ENCODE data around the gene ACTMAP. TPM values are rescaled to one million over a fixed set of nuclear protein-coding genes. Genes with fewer than 3 reads are reported as not detected.
A peak's percentile ranks its signal among the peaks of the same experiment; 100 is the strongest.

ACTMAP gene
- total RNA-seq, 1 experiment from 2014 or later, result 5.5 TPM

GRCh38 chr19:40745402-40745780 is 4.9 kb downstream of the ACTMAP start:
- TF ChIP-seq POLR2AphosphoS5 (IDR thresholded peaks at IDR 0.05; ENCODE audit: low read depth, low read length), result no peak
- TF ChIP-seq REST (IDR thresholded peaks at IDR 0.05; ENCODE audit: insufficient read depth in 1 of 2, low read depth in 2 of 2, low read length in 1 of 2), result no peak
- no peak for TF ChIP-seq SIN3A (IDR thresholded peaks at IDR 0.05; ENCODE audit: borderline replicate concordance, insufficient read depth, low read depth, low read length)
- TF ChIP-seq TCF7L2 (IDR thresholded peaks at IDR 0.05; ENCODE audit: low read depth, low read length), result no peak
- TF ChIP-seq CTCF (IDR thresholded peaks at IDR 0.05), result no peak
- no peaks in the 10 kb centered on the region; the same call in none of the 2 replicates for H3K36me3 ChIP-seq (ENCODE audit: control insufficient read depth, insufficient read depth, low read length)
- no peak for DNase-seq (ENCODE audit: low read depth, low spot score)
- H3K4me1 ChIP-seq (ENCODE audit: control insufficient read depth, insufficient read depth, low read length), result peaks cover 10% of the 10 kb centered on the region
- H3K27me3 ChIP-seq (ENCODE audit: control insufficient read depth, insufficient read depth, low read length), result no peaks in the 10 kb centered on the region
- ATAC-seq, result no peak
- BruUV-seq (replicated peaks), result no TSS peak
- ChIA-PET POLR2A (no interaction called here), CTCF (interaction anchor here (0.6 kb wide), 1 partner anchor 10 kb away, joined by 3 read pairs; no protein-coding TSS in a partner anchor)
- H3K4me3 ChIP-seq (ENCODE audit: low read depth in 2 of 2, low read length in 2 of 2), result no peak overlapping the region
- in situ Hi-C loops (cut with HindIII; ENCODE audit: low pct_unique_long_range_greater_than_20kb, low sequenced_read_pairs), result no loop called here
- intact Hi-C loops (cut with micrococcal nuclease; ENCODE audit: unreplicated experiment), result no loop called here
- no peaks in the 10 kb centered on the region for H3K9me3 ChIP-seq (ENCODE audit: control insufficient read depth, insufficient read depth, low read depth, low read length)
- no peak overlapping the region for H3K27ac ChIP-seq (ENCODE audit: low read length)

GRCh38 chr19:40744554-40745401 is 5.5 kb downstream of the ACTMAP start:
- H3K27ac ChIP-seq (ENCODE audit: low read length), result peak overlapping the region; percentile 23; the same call in 1 of the 2 replicates
- no TSS peak for BruUV-seq (replicated peaks)
- no peaks in the 10 kb centered on the region; the same call in 1 of the 2 replicates for H3K36me3 ChIP-seq (ENCODE audit: control insufficient read depth, insufficient read depth, low read length)
- DNase-seq (ENCODE audit: low read depth, low spot score) (no peak), ATAC-seq (0 out of 2 replicates have a peak, but pooled peaks have one; percentile 25)
- H3K27me3 ChIP-seq (ENCODE audit: control insufficient read depth, insufficient read depth, low read length), result no peaks in the 10 kb centered on the region
- TF ChIP-seq CTCF (IDR thresholded peaks at IDR 0.05), result no peak
- H3K4me1 ChIP-seq (ENCODE audit: control insufficient read depth, insufficient read depth, low read length), result peaks cover 6% of the 10 kb centered on the region
- no peaks in the 10 kb centered on the region for H3K9me3 ChIP-seq (ENCODE audit: control insufficient read depth, insufficient read depth, low read depth, low read length)
- in situ Hi-C loops (cut with HindIII; ENCODE audit: low pct_unique_long_range_greater_than_20kb, low sequenced_read_pairs) (no loop called here), intact Hi-C loops (cut with micrococcal nuclease; ENCODE audit: unreplicated experiment) (no loop called here)
- H3K4me3 ChIP-seq (ENCODE audit: low read depth in 2 of 2, low read length in 2 of 2), result no peak overlapping the region
- CTCF ChIA-PET, result no interaction called here
- POLR2A ChIA-PET, result interaction anchor here (1.4 kb wide), 1 partner anchor 23 kb away, joined by 8 read pairs; no protein-coding TSS in a partner anchor
